T-cell (primary cell): ENCODE measurements around the gene PRR14L. TPM values are rescaled to one million over a fixed set of nuclear protein-coding genes. Genes with fewer than 3 reads are reported as not detected.
"Not testable (repeated sequence)": the region's sequence is repeated elsewhere in the genome, so short reads cannot be mapped to it uniquely, and the experiment has no call there.

Experiments used
- ATAC-seq, 4 experiments: fragments of 200-7000 bp in 3 of 4; fragments of 150-1000 bp in 1 of 4; cut with Tn5 transposase; replicated peaks in 1 of 4; 1 replicate in 3 of 4; 2 replicates in 1 of 4; pipeline ENCODE4 v1.10.0; 2021; ENCODE audit warnings: moderate library complexity in 3 of 4, mild to moderate bottlenecking in 2 of 4, moderate number of reproducible peaks in 1 of 4
- CTCF ChIA-PET, 2 donors: fragments of 300-600 bp; sonication (Branson Sonifier 250); formaldehyde crosslinking; loops; one replicate each; lab custom pipeline; 2022; ENCODE audit warnings: antibody characterized with exemption in 2 of 2; lab: Charles Lee
- POLR2A ChIA-PET, 2 donors: fragments of 300-600 bp; sonication (Branson Sonifier 250); formaldehyde crosslinking; loops; one replicate each; lab custom pipeline; 2022; ENCODE audit warnings: antibody characterized with exemption in 2 of 2; lab: Charles Lee
- DNase-seq, 35 experiments: peaks; one replicate each; pipeline versions ENCODE4 v3.0.0 to v3.0.0-alpha.2; 2013 to 2023
- H3K27ac ChIP-seq: one replicate; pipeline ENCODE4 v1.5.1; 2013; ENCODE audit warnings: low read length
- H3K27me3 ChIP-seq, 2 experiments: replicated peaks in 1 of 2; 1 replicate in 1 of 2; 2 replicates in 1 of 2; pipeline versions ENCODE4 v1.6.1 to v1.7.0; 2013; ENCODE audit warnings: low read length in 1 of 2, mixed read lengths in 1 of 2; ENCODE audit not compliant: control insufficient read depth in 2 of 2, insufficient read depth in 2 of 2; ENCODE audit errors: extremely low read depth in 1 of 2
- H3K36me3 ChIP-seq, 2 donors: 1 replicate in 1 of 2; 2 replicates in 1 of 2; pipeline versions ENCODE4 v1.6.1 to v1.7.0; 2013; ENCODE audit warnings: low read length in 1 of 2; ENCODE audit not compliant: control insufficient read depth in 2 of 2, insufficient read depth in 1 of 2; ENCODE audit errors: extremely low read depth in 1 of 2
- H3K4me1 ChIP-seq, 2 experiments: 1 replicate in 1 of 2; 2 replicates in 1 of 2; pipeline versions ENCODE4 v1.6.1 to v1.7.0; 2013; ENCODE audit warnings: low read length in 2 of 2, mixed read lengths in 1 of 2; ENCODE audit not compliant: insufficient read depth in 2 of 2, control insufficient read depth in 1 of 2; ENCODE audit errors: extremely low read depth in 1 of 2
- H3K4me3 ChIP-seq, 2 donors: 1 replicate in 1 of 2; 2 replicates in 1 of 2; pipeline versions ENCODE4 v1.5.1 to v1.7.0; 2013; ENCODE audit warnings: mild to moderate bottlenecking in 2 of 2, low read length in 1 of 2, moderate library complexity in 1 of 2; ENCODE audit not compliant: control insufficient read depth in 1 of 2; ENCODE audit errors: extremely low read depth in 1 of 2
- H3K9me3 ChIP-seq: 2 replicates; pipeline ENCODE4 v1.7.0; 2013
- H3K27ac Mint-ChIP-seq, 2 donors: one replicate each; pipeline ENCODE4 v1.8.0; 2020 to 2021; ENCODE audit warnings: mild to moderate bottlenecking in 2 of 2, mixed read lengths in 2 of 2
- H3K27me3 Mint-ChIP-seq, 2 donors: one replicate each; pipeline ENCODE4 v1.8.0; 2021 to 2022; ENCODE audit warnings: mixed read lengths in 2 of 2
- H3K36me3 Mint-ChIP-seq: one replicate; pipeline ENCODE4 v1.8.0; 2021; ENCODE audit warnings: mixed read lengths
- H3K4me1 Mint-ChIP-seq, 3 donors: one replicate each; pipeline ENCODE4 v1.8.0; 2020 to 2022; ENCODE audit warnings: mixed read lengths in 3 of 3, mild to moderate bottlenecking in 1 of 3
- H3K4me3 Mint-ChIP-seq, 3 donors: one replicate each; pipeline ENCODE4 v1.8.0; 2020 to 2022; ENCODE audit warnings: mild to moderate bottlenecking in 3 of 3, mixed read lengths in 3 of 3, moderate library complexity in 3 of 3
- H3K9me3 Mint-ChIP-seq, 3 donors: one replicate each; pipeline ENCODE4 v1.8.0; 2020 to 2022; ENCODE audit warnings: mixed read lengths in 3 of 3
- WGBS: methylation state at CpG from one replicate; pipeline ENCODE4 v1.1.5; 2013; ENCODE audit warnings: missing lambda C conversion rate; ENCODE audit not compliant: insufficient coverage; 5-methylcytosine and 5-hydroxymethylcytosine counted together
- total RNA-seq, 35 experiments: library from RNA in 6 of 35; stranded (reverse) in 6 of 35; fragments of 120-200 nt in 1 of 35; gene quantifications; one replicate each; pipeline versions ENCODE4 v1.2.1 to v1.2.4 and lab custom pipeline; 2013 to 2026

PRR14L gene
- 10 to 100 TPM; 48.0 to 63.0 (median 55.6) TPM for total RNA-seq
- total RNA-seq (2013): 39.3 TPM
- 55.9 to 155 (median 104) reads per million in 29 experiments for total RNA-seq (lab: John Stamatoyannopoulos, UW)

DNA sequence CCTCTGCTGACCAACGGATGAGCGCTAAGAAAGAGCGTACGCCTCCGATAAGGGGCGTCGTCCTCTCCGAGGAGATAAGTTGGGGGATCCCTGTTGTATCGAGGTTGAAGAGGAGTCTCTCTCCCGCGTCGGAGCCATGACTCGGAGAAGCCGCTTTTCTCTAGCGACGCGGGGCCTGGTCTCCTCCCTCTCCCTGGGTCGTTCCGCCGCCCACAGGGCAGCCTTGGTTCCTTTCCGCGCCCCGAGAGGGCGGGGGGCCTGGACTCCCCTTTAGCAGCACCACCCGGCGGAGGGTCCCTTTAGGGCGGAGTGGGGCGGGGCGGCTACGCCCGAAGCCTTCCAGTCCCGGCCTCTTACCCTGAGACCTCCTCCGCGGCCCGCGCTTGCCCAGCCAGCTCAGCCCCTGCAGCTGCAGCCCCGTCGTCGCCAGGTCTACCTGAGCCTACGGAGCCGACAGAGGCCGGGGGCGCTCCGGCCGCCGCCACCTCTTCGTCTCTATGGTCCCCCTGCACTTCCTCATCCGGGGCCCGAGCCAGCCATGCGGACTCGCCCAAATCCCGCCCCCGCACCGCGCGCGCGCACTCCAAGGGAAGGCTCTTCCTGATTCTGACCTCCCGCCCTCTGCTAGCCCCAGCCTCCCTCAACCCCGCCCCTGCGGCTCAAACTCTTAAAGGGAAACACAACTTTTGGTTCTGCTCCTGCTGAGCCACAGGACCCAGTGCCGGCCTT lies at the start of gene PRR14L:
Gene PRR14L, minus strand, starts transcription at position 497 of the 729 bp plus-strand sequence. CDS start 11,272 bp downstream, outside the sequence.
- peak within 1 kb of the TSS; percentile 92 to 98 for H3K4me3 ChIP-seq
- Mint-ChIP-seq H3K4me3 (peak within 1 kb of the TSS; percentile 74 to 95 (median 90)), H3K27ac (peak within 1 kb of the TSS; percentile 95 to 96), H3K36me3 (peaks cover 11% of the 10 kb centered on the region), H3K27me3 (no peaks in the 10 kb centered on the region), H3K9me3 (no peaks in the 10 kb centered on the region), H3K4me1 (peaks cover 54 to 59% (median 58%) of the 10 kb centered on the region in 3 donors)
- DNase-seq (peak; percentile 93 to 99 (median 97)), ATAC-seq (peak; percentile 68 to 78 (median 72))
- H3K27me3 ChIP-seq: no peaks in the 10 kb centered on the region
- ChIA-PET CTCF (no interaction called here), POLR2A (interaction anchor here in 1 of 2 donors (0.6 kb wide), 1 partner anchor 15 kb away, joined by 5 read pairs; no protein-coding TSS in a partner anchor)
- H3K9me3 ChIP-seq: no peaks in the 10 kb centered on the region
- WGBS: under 1% methylated on average over 60 of the region's 62 CpGs
- peaks cover 0 to 2% of the 10 kb centered on the region in 2 donors for H3K36me3 ChIP-seq
- H3K4me1 ChIP-seq: peaks cover 25 to 44% of the 10 kb centered on the region in 2 experiments
- H3K27ac ChIP-seq: peak within 1 kb of the TSS; percentile 73

DNA sequence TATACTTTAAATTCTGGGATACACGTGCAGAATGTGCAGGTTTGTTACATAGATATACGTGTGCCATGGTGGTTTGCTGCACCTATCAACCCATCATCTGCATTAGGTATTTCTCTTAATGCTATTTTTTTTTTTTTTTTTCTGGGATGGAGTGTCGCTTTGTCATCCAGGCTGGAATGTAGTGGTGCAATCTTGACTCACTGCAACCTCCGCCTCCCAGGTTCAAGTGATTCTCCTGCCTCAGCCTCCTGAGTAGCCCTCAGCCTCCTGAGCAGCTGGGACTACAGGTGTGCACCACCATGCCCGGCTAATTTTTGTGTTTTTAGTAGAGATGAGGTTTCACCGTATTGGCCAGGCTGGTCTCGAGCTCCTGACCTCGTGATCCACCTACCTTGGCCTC lies 49.4 kb upstream of the PRR14L start:
- POLR2A ChIA-PET, H3K27ac ChIP-seq, H3K4me3 Mint-ChIP-seq, H3K27ac Mint-ChIP-seq, DNase-seq, ATAC-seq, H3K27me3 Mint-ChIP-seq, H3K9me3 Mint-ChIP-seq, H3K27me3 ChIP-seq, H3K9me3 ChIP-seq, H3K4me1 ChIP-seq, H3K4me3 ChIP-seq, CTCF ChIA-PET, H3K4me1 Mint-ChIP-seq: not testable (repeated sequence)
- peaks cover 38% of the 10 kb centered on the region for H3K36me3 Mint-ChIP-seq
- WGBS: 93% methylated on average over 3 of the region's 8 CpGs
- peaks cover 6 to 66% of the 10 kb centered on the region in 2 donors for H3K36me3 ChIP-seq

DNA sequence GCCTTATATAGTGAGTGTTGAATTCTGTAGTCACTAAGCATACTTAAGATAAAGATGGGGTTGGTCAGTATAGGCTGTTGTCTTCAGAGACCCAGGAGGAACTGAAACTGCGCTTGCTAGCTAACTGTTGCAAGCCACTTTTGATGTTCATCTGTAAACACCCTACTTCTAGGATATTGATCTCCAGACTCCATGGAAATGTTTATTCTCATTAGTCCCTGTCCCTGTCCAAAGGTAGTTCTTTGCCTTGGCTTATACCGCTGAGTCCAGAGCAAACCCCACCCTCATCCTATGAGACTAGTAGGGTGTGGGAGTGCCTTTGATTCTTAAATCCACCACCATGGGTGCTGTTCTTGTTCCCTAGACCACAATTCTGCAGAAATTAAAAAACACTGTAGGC lies 40.3 kb upstream of the PRR14L start:
- Mint-ChIP-seq H3K4me3 (no peak overlapping the region), H3K9me3 (no peaks in the 10 kb centered on the region), H3K27ac (no peak overlapping the region), H3K27me3 (no peaks in the 10 kb centered on the region), H3K4me1 (no peaks in the 10 kb centered on the region), H3K36me3 (peaks cover 15% of the 10 kb centered on the region)
- Histone ChIP-seq H3K9me3 (no peaks in the 10 kb centered on the region), H3K27me3 (no peaks in the 10 kb centered on the region), H3K36me3 (peaks cover 7 to 12% of the 10 kb centered on the region in 2 donors), H3K4me1 (no peaks in the 10 kb centered on the region), H3K4me3 (no peak overlapping the region), H3K27ac (no peak overlapping the region)
- DNase-seq (no peak), ATAC-seq (no peak)
- WGBS: no CpG with 5 or more reads among the region's 2 CpGs
- POLR2A ChIA-PET: no interaction called here
- CTCF ChIA-PET: interaction anchor here in 1 of 2 donors (0.7 kb wide), 2 partner anchors 13 to 166 kb away, joined by 4 to 6 read pairs; no protein-coding TSS in a partner anchor

DNA sequence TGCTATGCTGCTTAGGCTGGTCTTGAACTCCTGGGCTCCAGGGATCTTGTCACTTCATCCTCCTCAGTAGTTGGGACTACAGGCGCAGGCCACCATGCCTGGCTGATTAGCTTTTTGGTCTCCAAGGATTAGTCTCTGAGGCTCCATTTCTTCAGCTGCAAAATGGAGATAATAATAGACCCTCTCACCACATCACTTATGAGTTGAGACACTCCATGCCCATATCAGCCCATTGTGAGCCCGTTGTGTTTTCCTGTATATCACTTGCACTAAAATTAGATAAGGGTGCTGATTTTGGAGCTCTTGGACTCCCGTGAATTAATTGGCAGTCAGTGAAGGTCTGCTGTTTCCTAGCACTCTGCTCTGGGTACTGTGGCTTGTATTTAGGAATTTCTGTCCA lies 39.9 kb upstream of the PRR14L start:
- ATAC-seq: no peak
- H3K27ac Mint-ChIP-seq: no peak overlapping the region

DNA sequence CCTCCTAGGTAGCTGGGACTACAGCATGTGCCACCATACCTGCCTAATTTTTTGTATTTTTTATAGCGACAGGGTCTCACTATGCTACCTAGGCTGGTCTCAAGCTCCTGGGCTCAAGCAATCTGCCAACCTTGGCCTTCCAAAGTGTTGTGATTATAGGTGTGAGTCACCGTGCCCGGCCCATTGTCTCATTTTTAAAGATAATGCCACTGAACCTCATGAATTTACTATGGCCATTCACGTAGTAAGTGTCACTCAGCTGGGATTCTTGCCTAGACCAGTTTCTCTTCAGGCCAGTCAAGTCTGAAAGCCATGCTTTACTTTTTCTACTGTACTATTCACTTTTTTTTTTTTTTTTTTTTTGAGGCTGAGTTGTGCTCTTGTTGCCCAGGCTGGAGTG lies 26.3 kb upstream of the PRR14L start:
- peaks cover 33% of the 10 kb centered on the region for H3K36me3 Mint-ChIP-seq
- ATAC-seq: no peak
- no peaks in the 10 kb centered on the region for H3K9me3 ChIP-seq
- H3K27me3 Mint-ChIP-seq: no peaks in the 10 kb centered on the region
- H3K36me3 ChIP-seq: peaks cover 15 to 58% of the 10 kb centered on the region in 2 donors
- ChIA-PET POLR2A (no interaction called here), CTCF (no interaction called here)
- H3K4me3 Mint-ChIP-seq: no peak overlapping the region
- H3K4me1 Mint-ChIP-seq: no peaks in the 10 kb centered on the region
- H3K4me1 ChIP-seq: no peaks in the 10 kb centered on the region
- 100% methylated on average over 1 of the region's 4 CpGs for WGBS
- DNase-seq: no peak
- no peaks in the 10 kb centered on the region for H3K27me3 ChIP-seq
- H3K27ac Mint-ChIP-seq: no peak overlapping the region
- H3K4me3 ChIP-seq: no peak overlapping the region
- no peaks in the 10 kb centered on the region for H3K9me3 Mint-ChIP-seq
- H3K27ac ChIP-seq: no peak overlapping the region

More for the DNA sequence above, 39.9 kb upstream of the PRR14L start:
- no peaks in the 10 kb centered on the region for H3K27me3 Mint-ChIP-seq
- 100% methylated on average over 1 of the region's 3 CpGs for WGBS
- H3K27ac ChIP-seq: no peak overlapping the region
- H3K9me3 Mint-ChIP-seq: no peaks in the 10 kb centered on the region
- peaks cover 7 to 15% of the 10 kb centered on the region in 2 donors for H3K36me3 ChIP-seq
- peaks cover 18% of the 10 kb centered on the region for H3K36me3 Mint-ChIP-seq
- no peaks in the 10 kb centered on the region for H3K9me3 ChIP-seq
- H3K4me1 ChIP-seq: no peaks in the 10 kb centered on the region
- H3K27me3 ChIP-seq: no peaks in the 10 kb centered on the region
- POLR2A ChIA-PET: no interaction called here
- DNase-seq: no peak
- no peak overlapping the region for H3K4me3 Mint-ChIP-seq
- CTCF ChIA-PET: interaction anchor here in 1 of 2 donors (0.7 kb wide), 1 partner anchor 166 kb away, joined by 4 read pairs; no protein-coding TSS in a partner anchor
- no peaks in the 10 kb centered on the region for H3K4me1 Mint-ChIP-seq
- no peak overlapping the region for H3K4me3 ChIP-seq

DNA sequence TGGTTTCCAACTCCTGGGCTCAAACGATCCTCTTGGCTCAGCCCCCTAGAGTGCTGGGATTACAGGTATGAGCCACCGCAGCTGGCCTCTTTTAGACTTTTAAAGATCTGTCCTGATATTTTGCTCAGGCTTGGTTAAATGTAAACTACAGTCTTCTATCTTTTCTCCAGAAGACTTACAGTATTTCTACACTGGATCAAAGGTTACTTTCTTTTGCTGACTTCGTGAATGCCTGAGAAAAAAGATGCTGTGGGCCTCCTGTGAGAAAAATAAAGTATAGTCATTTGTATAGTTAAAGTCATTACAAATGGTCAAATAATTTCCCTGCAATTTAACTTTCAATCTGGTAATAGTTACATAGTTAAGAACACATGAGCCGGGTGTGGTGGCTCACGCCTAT lies 23.5 kb upstream of the PRR14L start:
- Histone ChIP-seq H3K27ac (no peak overlapping the region), H3K4me3 (no peak overlapping the region), H3K36me3 (peaks cover 10 to 57% of the 10 kb centered on the region in 2 donors), H3K9me3 (no peaks in the 10 kb centered on the region), H3K4me1 (no peaks in the 10 kb centered on the region), H3K27me3 (no peaks in the 10 kb centered on the region)
- ATAC-seq (no peak), DNase-seq (no peak)
- Mint-ChIP-seq H3K27ac (no peak overlapping the region), H3K4me3 (no peak overlapping the region), H3K4me1 (no peaks in the 10 kb centered on the region), H3K9me3 (no peaks in the 10 kb centered on the region), H3K36me3 (peaks cover 16% of the 10 kb centered on the region), H3K27me3 (no peaks in the 10 kb centered on the region)
- WGBS: 100% methylated on average over 1 of the region's 5 CpGs
- CTCF ChIA-PET: no interaction called here
- POLR2A ChIA-PET: no interaction called here
